IPS-NIHi11 (cell line): ENCODE data around the gene GRK5.

ENCODE experiments used
- DNase-seq: peaks from one replicate; pipeline ENCODE4 v3.0.0; 2012; ENCODE audit warnings: mixed read lengths, low spot score

Gene GRK5

GRCh38 chr10:119319161-119319919 lies 112.0 kb downstream of the GRK5 start:
- DNase-seq, result no peak

- no peak for DNase-seq
Measured at GRCh38 chr10:119319920-119320258, 112.5 kb downstream of the GRK5 start.

GRCh38 chr10:119320981-119321380 lies 113.6 kb downstream of the GRK5 start:
- no peak for DNase-seq

GRCh38 chr10:119323085-119324016 lies 116.0 kb downstream of the GRK5 start:
- no peak for DNase-seq

DNA sequence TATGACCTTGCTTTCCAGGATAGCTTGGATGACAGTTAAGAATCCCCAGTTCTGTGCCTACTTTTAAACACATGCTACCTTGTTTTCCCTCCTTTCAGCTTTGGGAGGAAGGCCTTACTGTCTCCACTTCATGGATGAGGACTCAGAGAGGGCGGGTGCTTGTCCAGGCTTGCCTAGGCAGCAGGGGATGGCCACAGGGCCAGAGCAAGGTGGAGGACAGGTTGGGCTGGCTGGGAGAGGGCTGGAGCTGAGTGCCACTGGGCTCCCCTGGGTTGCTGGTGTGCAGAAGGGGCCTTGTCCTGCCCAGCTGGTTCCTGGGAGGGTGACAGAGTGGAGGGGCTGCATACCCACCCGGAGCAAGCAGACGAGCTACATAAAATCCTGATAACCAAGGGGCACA lies 117.8 kb downstream of the GRK5 start:
- DNase-seq, result no peak

DNA sequence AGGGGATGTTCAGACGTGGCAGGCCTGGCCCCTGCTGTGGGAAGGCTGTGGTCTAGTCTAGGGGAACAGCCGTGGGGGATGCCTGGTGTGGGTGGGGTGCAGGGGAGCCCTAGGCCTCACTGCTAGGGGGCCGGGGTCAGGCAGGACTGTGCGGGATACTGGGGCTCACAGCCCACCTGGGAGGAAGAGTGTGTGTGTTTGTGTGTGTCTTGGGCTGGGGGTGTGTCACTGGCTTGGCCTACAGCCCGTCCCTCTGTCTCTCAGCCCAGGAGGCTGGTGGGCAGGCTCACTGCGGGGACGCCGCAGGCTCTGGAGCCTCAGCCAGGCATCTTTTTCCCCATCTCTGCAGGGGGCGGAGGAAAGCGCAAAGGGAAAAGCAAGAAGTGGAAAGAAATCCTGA lies 118.8 kb downstream of the GRK5 start:
- DNase-seq, result no peak

DNA sequence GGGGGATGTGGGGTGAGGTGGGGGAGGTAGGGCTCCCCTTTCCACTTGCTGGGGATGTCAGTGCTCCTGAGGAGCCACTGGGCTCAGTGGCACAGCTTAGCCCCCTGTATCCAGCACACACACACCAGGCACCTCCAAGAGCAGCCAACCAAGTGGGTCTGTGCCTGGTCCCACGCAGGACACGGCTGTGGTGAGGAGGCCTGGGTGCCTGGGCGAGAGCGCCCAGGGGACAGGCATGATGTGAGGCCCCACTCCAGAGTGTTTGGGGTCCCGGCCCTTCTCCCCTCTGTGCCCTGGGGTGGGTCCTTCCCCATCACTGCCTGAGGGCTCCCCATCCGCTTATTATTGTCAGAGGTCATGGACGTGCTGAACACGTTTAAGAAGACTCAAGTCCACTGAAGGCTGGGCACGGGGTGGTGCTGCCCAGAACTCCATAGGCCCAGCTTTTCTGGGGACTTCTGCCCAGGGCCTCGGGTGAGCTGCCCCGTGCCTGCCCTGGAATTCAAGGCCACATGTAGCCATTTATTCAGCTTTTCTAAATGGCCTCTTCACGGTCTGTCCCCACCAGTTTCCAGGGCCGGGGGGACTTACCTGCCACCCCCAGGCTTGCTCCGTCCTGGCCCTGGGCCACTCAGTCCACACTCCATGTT lies 119.8 kb downstream of the GRK5 start:
- no peak for DNase-seq

DNA sequence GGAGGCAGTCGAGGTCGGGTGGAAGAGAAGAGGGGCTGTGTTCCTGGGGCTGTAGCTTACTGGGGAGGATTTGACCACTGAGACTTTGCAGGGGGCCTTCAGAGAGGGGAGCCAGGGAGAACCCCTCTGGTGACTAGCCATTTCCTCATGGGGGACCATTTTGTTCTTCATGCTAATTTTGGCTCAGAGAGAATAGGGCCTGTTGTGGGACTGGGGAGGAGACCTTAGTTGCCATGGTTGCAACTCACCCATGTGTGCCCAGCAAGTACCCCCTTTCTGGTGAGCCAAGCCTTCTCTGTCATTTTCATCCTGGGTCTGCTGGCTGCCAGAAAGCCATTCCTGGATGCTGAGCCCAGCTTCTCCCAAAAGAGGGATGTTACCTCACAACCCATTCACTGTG lies 120.9 kb downstream of the GRK5 start:
- DNase-seq, result no peak

DNA sequence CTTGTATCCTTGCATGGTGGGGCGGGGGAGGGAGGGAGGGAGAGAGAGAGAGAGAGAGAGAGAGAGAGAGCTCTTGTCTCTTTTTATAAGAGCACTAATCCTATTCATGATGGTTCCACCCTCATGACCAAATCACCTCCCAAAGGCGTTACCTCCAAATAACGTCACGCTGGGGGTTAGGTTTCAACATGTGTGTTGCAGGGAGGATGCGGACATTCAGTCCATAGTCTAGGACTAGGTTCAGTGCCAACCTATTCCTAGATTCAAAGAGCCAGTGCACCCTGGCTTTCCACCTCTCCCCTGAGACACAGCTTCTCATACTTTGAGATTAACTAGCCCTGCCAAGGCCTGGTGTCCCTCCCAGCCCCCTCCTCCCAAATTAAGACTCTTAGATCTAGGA lies 123.0 kb downstream of the GRK5 start:
- DNase-seq, result no peak

DNA sequence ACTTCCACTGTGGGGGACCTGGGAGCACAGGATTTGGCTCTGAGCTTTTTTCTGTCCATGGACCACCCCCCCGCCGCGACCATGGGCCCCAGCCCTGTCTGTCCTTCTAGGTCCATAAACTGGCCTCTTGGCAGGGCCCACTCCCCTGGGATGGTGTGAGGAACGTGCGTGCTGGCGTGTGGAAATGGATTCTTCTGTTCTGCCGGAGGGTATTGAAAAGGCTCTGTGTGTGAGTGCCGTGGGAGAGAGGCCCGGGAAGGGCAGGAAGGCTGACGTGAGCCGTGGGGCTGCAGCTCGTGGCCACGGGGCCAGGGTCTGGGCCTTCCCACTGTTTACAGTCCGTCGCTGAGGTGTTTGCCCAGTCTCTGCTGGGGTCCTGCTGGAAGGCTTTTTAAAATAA lies 123.7 kb downstream of the GRK5 start:
- no peak for DNase-seq

DNA sequence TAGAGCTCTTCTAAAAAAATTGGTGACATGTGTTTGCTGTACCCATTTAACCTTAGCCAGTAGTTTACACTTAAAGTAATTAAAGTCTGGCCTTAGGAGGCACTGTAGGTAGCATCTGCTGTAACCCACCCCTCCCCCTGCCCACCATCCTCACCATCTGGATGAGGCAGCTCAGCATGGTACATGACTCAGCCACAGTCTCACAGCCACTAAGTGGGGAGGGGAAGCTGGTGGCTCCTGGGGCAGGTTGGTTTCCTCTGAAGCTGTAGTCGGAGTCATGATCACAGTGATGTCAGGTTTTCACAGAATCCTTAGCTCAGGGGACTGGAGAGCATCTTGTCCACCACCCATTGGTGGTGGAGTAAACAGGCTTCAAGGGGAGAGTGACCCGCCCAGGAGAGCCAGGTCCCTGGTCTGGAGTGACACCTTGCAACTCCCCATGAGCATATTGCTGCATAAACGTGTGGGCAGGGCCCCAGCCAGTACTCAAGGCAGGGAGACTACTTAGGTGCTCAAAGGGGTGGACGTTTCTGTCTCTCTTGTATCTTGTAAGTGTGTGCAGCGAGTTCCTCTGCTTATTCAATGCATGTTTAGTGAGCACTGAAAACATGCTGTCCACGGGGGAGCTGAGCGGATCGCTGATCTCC lies 125.9 kb downstream of the GRK5 start:
- no peak for DNase-seq

- DNase-seq, result no peak
Measured at GRCh38 chr10:119335671-119336353, 128.4 kb downstream of the GRK5 start.

DNA sequence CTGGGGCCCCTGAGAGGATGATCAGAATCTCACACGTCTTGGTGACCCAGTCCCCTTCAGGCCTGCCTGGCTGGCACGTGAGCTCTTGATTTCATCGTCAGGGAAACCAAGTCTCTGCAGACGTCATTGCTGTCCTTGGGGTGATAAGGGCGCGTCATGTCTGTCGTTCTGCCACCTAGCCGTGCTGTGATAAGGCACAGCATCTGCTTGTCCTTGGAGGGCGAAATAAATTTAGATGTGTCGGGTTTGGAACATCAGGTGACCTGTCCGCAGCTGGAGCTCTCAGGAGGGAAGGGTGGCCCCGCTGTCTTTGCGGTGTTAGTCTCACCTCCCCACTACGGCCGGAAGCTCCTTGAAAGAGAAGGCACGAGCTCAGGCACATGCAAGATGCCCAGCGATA lies 129.2 kb downstream of the GRK5 start:
- DNase-seq, result no peak

DNA sequence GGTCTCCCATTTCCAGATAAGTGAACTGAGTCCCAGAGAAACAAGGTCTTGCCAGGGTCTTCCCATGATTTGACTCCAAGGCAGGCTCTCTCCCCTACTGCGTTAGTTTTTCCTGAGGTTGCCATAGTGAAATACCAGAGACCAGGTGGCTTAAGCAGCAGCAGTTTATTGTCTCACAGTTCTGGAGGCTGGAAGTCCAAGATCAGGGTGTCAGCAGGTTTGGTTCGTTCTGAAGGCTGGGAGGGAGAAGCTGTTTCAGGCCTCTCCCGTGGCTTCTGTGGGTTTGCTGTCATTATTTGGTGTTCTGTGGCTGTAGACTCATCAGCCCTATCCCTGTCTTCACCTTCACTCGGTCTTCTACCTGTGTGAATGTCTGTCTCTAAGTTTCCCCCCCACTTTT lies 129.9 kb downstream of the GRK5 start:
- no peak for DNase-seq

GRCh38 chr10:119337796-119338432 lies 130.5 kb downstream of the GRK5 start:
- no peak for DNase-seq

DNA sequence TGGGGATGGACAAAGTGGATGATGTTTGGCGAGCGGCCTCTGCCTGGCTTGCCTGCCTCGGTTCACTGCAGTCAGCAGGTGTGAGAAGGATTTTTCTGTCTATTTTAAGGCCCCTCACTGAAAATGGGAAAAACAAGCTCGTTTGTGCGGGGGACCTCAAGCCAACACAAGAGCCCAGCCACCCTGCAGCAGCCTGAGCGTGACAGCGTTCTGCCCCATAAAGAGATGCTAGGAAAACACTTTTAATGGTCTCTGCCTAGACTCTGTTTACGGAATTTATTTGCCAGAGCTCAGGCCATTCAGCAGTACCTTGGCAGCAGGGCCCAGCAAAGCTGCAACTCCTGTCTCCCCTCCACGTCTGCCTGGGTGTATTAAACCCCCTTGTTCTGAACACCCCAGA lies 131.7 kb downstream of the GRK5 start:
- DNase-seq, result no peak

GRCh38 chr10:119340893-119341458 lies 133.6 kb downstream of the GRK5 start:
- DNase-seq, result no peak

- no peak for DNase-seq
Measured at GRCh38 chr10:119341459-119342301, 134.3 kb downstream of the GRK5 start.

DNA sequence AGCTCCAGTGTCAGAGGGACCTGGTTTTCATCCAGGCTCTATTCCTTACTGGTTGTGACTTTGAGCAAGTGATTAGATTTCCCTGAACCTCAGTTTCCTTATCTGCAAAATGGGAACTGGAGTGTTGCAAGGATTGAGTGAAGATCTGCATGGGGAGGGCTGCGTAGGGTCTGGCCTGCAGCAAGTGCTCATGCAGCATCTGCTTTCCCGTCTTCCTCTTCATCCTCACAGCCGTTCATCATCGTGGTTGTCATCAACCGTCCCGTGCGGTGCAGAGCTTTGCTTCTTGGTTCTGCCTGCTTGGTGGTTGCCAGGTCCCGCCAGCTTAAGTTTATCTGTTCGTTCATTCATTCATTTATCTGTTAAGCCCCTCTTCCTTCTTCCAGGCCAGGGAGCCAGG lies 135.0 kb downstream of the GRK5 start:
- no peak for DNase-seq

DNA sequence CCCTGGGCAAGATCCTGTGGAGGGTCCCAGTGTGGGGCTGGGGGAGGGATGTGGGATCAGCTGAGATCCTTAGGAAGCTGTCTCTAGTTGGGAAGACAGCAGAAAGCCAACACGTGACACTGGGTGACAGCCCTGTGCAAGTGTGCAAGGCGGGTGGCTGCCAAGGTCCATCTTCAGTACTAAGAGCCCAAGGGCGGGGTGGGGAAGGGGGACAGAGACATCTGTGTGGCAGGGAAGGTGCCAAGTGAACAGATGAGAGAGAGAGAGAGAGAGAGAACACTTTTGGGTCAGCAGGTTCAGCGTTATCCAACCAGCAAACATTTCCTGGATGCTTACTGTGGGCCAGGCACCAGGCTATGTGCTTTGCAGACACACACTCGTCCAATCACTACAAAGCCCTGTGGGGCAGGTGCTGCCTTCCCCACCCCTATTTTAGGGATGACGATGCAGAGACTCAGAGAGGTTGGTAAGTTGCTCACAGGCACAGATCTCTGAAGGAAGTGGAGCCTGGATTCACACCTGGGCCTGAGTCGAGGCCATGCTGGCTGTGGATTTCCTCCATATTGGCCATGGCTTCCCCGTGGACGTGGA lies 135.7 kb downstream of the GRK5 start:
- no peak for DNase-seq
